RWPE1 (cell line): Measurements from ENCODE around the gene TEDC1.
A peak's percentile ranks its signal among the peaks of the same experiment; 100 is the strongest.

ENCODE experiments used
- CTCF ChIA-PET: fragments of 350-600 bp; sonication (Branson Sonifier 250); formaldehyde crosslinking; extraction: SDS; loops from one replicate; lab custom pipeline; 2021; lab: Yijun Ruan, JAX
- POLR2A ChIA-PET: fragments of 400-600 bp; formaldehyde crosslinking; extraction: SDS; loops from one replicate; lab custom pipeline; 2020; ENCODE audit warnings: antibody characterized with exemption; ENCODE audit not compliant: low non-redundant PET; lab: Yijun Ruan, JAX
- DNase-seq: peaks from one replicate; pipeline ENCODE4 v3.0.0; 2012; ENCODE audit warnings: low spot score
- H3K27ac ChIP-seq: fragments of 450-650 bp; 2 replicates; pipeline ENCODE4 v1.5.1; 2017
- CTCF ChIP-seq: fragments of 450-650 bp; conservative IDR thresholded peaks from 2 replicates; pipeline ENCODE4 v1.5.1; 2017; ENCODE audit warnings: low read depth, mild to moderate bottlenecking

Gene TEDC1

GRCh38 chr14:105527826-105528585 lies 37.0 kb downstream of the TEDC1 start:
- peak overlapping the region; percentile 62 for H3K27ac ChIP-seq
- peak; percentile 78 for DNase-seq
- ChIA-PET POLR2A (no interaction called here), CTCF (interaction anchor here (0.6 to 1.6 kb wide), 16 partner anchors 9 to 980 kb away, joined by 3 to 7 read pairs (median 4); no protein-coding TSS in a partner anchor)
- peak; percentile 85 for TF ChIP-seq CTCF

GRCh38 chr14:105528586-105529318 lies 37.7 kb downstream of the TEDC1 start:
- DNase-seq: no peak
- ChIA-PET POLR2A (no interaction called here), CTCF (interaction anchor here (0.6 to 1.6 kb wide), 12 partner anchors 11 to 645 kb away, joined by 3 to 7 read pairs (median 4); no protein-coding TSS in a partner anchor)
- TF ChIP-seq CTCF: peak; percentile 39; the same call in 1 of the 2 replicates
- H3K27ac ChIP-seq: peak overlapping the region; percentile 62

GRCh38 chr14:105529319-105529568 lies 38.2 kb downstream of the TEDC1 start:
- no peak overlapping the region for H3K27ac ChIP-seq
- TF ChIP-seq CTCF: no peak
- CTCF ChIA-PET: interaction anchor here (0.7 to 1.6 kb wide), 3 partner anchors 12 to 68 kb away, joined by 3 to 7 read pairs (median 7); no protein-coding TSS in a partner anchor
- no peak for DNase-seq
- POLR2A ChIA-PET: no interaction called here

- no peak overlapping the region for H3K27ac ChIP-seq
- no peak for DNase-seq
- ChIA-PET CTCF (interaction anchor here (0.6 to 1.6 kb wide), 4 partner anchors 9 to 68 kb away, joined by 3 to 7 read pairs (median 6); no protein-coding TSS in a partner anchor), POLR2A (no interaction called here)
- no peak for TF ChIP-seq CTCF
These were observed 38.7 kb downstream of the TEDC1 start for GRCh38 chr14:105529569-105530284.

GRCh38 chr14:105530285-105531087 lies 39.4 kb downstream of the TEDC1 start:
- H3K27ac ChIP-seq: no peak overlapping the region
- ChIA-PET CTCF (interaction anchor here (0.7 kb wide), 2 partner anchors 95 to 492 kb away, joined by 3 read pairs; no protein-coding TSS in a partner anchor), POLR2A (no interaction called here)
- no peak for TF ChIP-seq CTCF
- no peak for DNase-seq
